ENCODE measurements around the gene PLAGL2. TPM values are rescaled to one million over a fixed set of nuclear protein-coding genes. Genes with fewer than 3 reads are reported as not detected.

Gene PLAGL2
- total RNA-seq (ENCODE audit: unreplicated experiment): 34.9 TPM
- long read RNA-seq, full-length matches to known transcripts: 3 of 4 reads
- long read RNA-seq, partial matches to known transcripts: 0 of 4 reads
- long read RNA-seq, other reads (novel, unspliced or antisense): 1 of 4 reads

DNA sequence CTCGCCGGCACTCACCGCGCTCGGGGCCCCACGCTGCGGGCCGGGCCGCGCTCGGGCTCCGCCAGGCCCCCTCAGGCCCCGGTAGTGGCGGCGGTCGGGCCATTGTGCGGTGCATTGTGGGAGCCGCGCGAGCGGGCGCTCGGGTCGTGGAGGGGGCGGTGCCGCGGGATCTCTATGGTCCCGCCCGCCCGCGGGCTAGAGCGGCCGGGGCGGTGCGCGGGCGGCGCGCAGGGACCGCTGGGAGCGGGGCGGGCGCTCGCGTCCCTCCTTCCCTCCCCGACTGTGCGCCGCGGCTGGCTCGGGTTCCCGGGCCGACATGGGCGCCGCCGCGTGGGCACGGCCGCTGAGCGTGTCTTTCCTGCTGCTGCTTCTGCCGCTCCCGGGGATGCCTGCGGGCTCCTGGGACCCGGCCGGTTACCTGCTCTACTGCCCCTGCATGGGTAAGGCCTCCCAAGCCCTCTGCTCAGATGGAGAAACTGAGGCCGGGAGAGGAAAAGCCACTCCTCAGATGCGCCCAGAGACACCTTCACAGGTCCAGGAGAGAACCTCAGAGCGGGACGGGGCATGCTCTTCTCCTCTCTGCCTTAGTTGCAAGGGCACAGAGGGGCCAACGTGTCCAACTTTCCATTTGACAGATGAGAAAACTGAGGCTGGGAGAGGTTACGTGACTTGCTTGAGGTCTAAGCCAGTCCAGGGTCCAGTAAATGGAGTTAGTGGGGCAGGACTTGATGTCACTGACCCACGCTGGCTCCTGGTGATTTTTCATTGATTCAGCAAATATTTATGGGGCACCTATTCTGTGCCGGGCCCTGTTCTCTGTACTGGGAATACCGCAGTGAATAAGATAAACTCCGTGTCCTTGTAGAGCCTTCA is at the start of gene PLAGL2, which contains the start of gene POFUT1:
Gene PLAGL2, minus strand, starts transcription at position 118 of the 873 bp plus-strand sequence. CDS start 5,565 bp downstream, outside the sequence.
Gene POFUT1, plus strand, starts transcription at position 255 of the 873 bp plus-strand sequence. Its CDS starts 62 bp downstream, at position 317.
- H3K36me3 Mint-ChIP-seq (ENCODE audit: unreplicated experiment): peaks cover 5% of the 10 kb centered on the region
- no peak for TF ChIP-seq CTCF (IDR thresholded peaks at IDR 0.05; ENCODE audit: partially characterized antibody, unreplicated experiment)
- H3K9me3 Mint-ChIP-seq (ENCODE audit: unreplicated experiment): peaks cover 16% of the 10 kb centered on the region
- H3K4me1 Mint-ChIP-seq (ENCODE audit: low read depth, unreplicated experiment): peaks cover 50% of the 10 kb centered on the region
- DNase-seq: peak; percentile 97
- peak within 1 kb of the TSS; percentile 98 for H3K4me3 Mint-ChIP-seq (ENCODE audit: unreplicated experiment)
- H3K27ac Mint-ChIP-seq (ENCODE audit: unreplicated experiment): peak within 1 kb of the TSS; percentile 85
- H3K27me3 Mint-ChIP-seq (ENCODE audit: unreplicated experiment): peaks cover 6% of the 10 kb centered on the region

DNA sequence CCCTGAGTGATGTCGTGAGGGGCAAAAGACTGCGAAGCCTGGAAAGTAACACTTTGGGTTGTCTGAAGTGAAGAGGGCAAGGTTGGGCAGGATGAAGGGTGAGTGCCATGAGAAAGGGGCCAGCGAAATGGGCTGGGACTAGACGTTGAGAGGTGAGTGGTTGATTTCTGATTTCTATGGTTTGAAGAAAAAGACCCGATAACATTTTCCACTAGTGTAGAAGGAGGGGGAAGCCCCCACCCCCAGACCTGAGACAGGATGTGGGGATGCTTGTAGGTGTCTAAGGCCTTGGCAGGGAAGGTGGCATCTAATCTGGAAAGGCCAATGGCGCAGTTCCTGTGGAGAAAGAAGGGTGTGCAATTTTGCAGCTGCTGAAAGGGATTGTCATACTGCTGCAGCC is 44.6 kb upstream of the PLAGL2 start:
- Mint-ChIP-seq H3K4me3 (ENCODE audit: unreplicated experiment) (no peak overlapping the region), H3K9me3 (ENCODE audit: unreplicated experiment) (no peaks in the 10 kb centered on the region), H3K27ac (ENCODE audit: unreplicated experiment) (no peak overlapping the region), H3K36me3 (ENCODE audit: unreplicated experiment) (no peaks in the 10 kb centered on the region), H3K27me3 (ENCODE audit: unreplicated experiment) (no peaks in the 10 kb centered on the region), H3K4me1 (ENCODE audit: low read depth, unreplicated experiment) (peaks cover 2% of the 10 kb centered on the region)
- TF ChIP-seq CTCF (IDR thresholded peaks at IDR 0.05; ENCODE audit: partially characterized antibody, unreplicated experiment): no peak
- no peak for DNase-seq

DNA sequence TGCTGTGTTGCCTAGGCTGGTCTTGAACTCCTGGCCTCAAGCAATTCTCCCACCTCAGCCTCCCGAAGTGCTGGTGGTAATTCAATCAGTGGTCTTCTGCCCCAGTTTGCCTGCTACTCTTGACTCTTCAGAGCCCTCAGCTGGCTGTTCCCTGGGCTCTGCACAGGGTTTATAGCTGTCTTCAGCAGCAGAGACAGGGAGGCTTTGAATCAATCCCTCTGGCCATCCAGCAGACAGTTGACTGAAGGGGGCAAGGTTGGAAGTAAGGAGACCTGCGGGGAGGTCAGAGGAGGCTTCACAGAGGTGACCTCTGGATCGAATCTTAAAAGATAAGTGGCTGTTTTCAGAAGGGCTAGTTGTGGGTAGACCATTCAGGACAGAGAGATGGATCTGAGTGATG is 43.9 kb upstream of the PLAGL2 start:
- Mint-ChIP-seq H3K9me3 (ENCODE audit: unreplicated experiment) (peaks cover under 1% of the 10 kb centered on the region), H3K36me3 (ENCODE audit: unreplicated experiment) (no peaks in the 10 kb centered on the region), H3K4me1 (ENCODE audit: low read depth, unreplicated experiment) (peaks cover 2% of the 10 kb centered on the region), H3K4me3 (ENCODE audit: unreplicated experiment) (no peak overlapping the region), H3K27me3 (ENCODE audit: unreplicated experiment) (no peaks in the 10 kb centered on the region), H3K27ac (ENCODE audit: unreplicated experiment) (peak overlapping the region; percentile 0)
- DNase-seq: no peak
- no peak for TF ChIP-seq CTCF (IDR thresholded peaks at IDR 0.05; ENCODE audit: partially characterized antibody, unreplicated experiment)

- no peak for DNase-seq
- Mint-ChIP-seq H3K27ac (ENCODE audit: unreplicated experiment) (no peak overlapping the region), H3K36me3 (ENCODE audit: unreplicated experiment) (no peaks in the 10 kb centered on the region), H3K4me1 (ENCODE audit: low read depth, unreplicated experiment) (peaks cover 2% of the 10 kb centered on the region), H3K4me3 (ENCODE audit: unreplicated experiment) (no peak overlapping the region), H3K27me3 (ENCODE audit: unreplicated experiment) (no peaks in the 10 kb centered on the region), H3K9me3 (ENCODE audit: unreplicated experiment) (peaks cover 3% of the 10 kb centered on the region)
- TF ChIP-seq CTCF (IDR thresholded peaks at IDR 0.05; ENCODE audit: partially characterized antibody, unreplicated experiment): no peak
Measured at GRCh38 chr20:32249030-32249738, 41.6 kb upstream of the PLAGL2 start.
